ENCODE measurements around the gene TOM1L1. TPM values are rescaled to one million over a fixed set of nuclear protein-coding genes. Genes with fewer than 3 reads are reported as not detected.

TOM1L1 gene
- total and polyA plus RNA-seq, 7 donors, result 1.1 to 6.5 (median 4.0) TPM

GRCh38 chr17:54990118-54990517 lies 89.5 kb downstream of the TOM1L1 start:
- H3K4me1 ChIP-seq, result no peaks in the 10 kb centered on the region
- 94 to 99% (median 98%) methylated on average over 4 of the region's 4 CpGs for WGBS, 3 donors
- DNase-seq (no peak), ATAC-seq (no peak)
- H3K27ac ChIP-seq, result no peak overlapping the region
- intact Hi-C loops (cut with DNase I), result loop anchor here (5.0 kb wide), 3 partner anchors 307 to 522 kb away; partner anchors contain the start of gene SMIM36 (in 1 of the 2)
- H3K9me3 ChIP-seq, result no peaks in the 10 kb centered on the region
- H3K27me3 ChIP-seq (ENCODE audit: insufficient read depth in 3 of 3, low read length in 2 of 3), result no peaks in the 10 kb centered on the region
- no peak for TF ChIP-seq CTCF (IDR thresholded peaks at IDR 0.05)
- H3K36me3 ChIP-seq (ENCODE audit: insufficient read depth in 1 of 2, low read depth in 1 of 2), result peaks cover 0 to 13% of the 10 kb centered on the region in 2 donors
- no peak overlapping the region for H3K4me3 ChIP-seq

GRCh38 chr17:54991567-54991966 lies 90.9 kb downstream of the TOM1L1 start:
- DNase-seq (no peak), ATAC-seq (no peak)
- Histone ChIP-seq H3K27me3 (ENCODE audit: insufficient read depth in 3 of 3, low read length in 2 of 3) (no peaks in the 10 kb centered on the region), H3K4me3 (no peak overlapping the region), H3K4me1 (no peaks in the 10 kb centered on the region), H3K27ac (no peak overlapping the region), H3K36me3 (ENCODE audit: insufficient read depth in 1 of 2, low read depth in 1 of 2) (peaks cover 0 to 6% of the 10 kb centered on the region in 2 donors), H3K9me3 (no peaks in the 10 kb centered on the region)
- intact Hi-C loops (cut with DNase I), result loop anchor here (5.0 kb wide), 3 partner anchors 306 to 521 kb away; partner anchors contain the start of gene SMIM36 (in 1 of the 2)
- no peak for TF ChIP-seq CTCF (IDR thresholded peaks at IDR 0.05)
- 95 to 97% (median 97%) methylated on average over 1 of the region's 1 CpG for WGBS, 3 donors

GRCh38 chr17:54992797-54993639 lies 92.4 kb downstream of the TOM1L1 start:
- intact Hi-C loops (cut with DNase I), result loop anchor here (5.0 kb wide), 3 partner anchors 304 to 519 kb away; partner anchors contain the start of gene SMIM36 (in 1 of the 2)
- Histone ChIP-seq H3K27me3 (ENCODE audit: insufficient read depth in 3 of 3, low read length in 2 of 3) (no peaks in the 10 kb centered on the region), H3K9me3 (no peaks in the 10 kb centered on the region), H3K4me1 (no peaks in the 10 kb centered on the region), H3K4me3 (no peak overlapping the region), H3K27ac (no peak overlapping the region), H3K36me3 (ENCODE audit: insufficient read depth in 1 of 2, low read depth in 1 of 2) (no peaks in the 10 kb centered on the region)
- TF ChIP-seq CTCF (IDR thresholded peaks at IDR 0.05), result peak; percentile 72
- 87 to 89% (median 88%) methylated on average over 8 of the region's 8 CpGs for WGBS, 3 donors
- DNase-seq (no peak), ATAC-seq (peak in 3 of 4 donors; percentile 46 to 73 (median 66))

GRCh38 chr17:54996441-54996840 lies 95.8 kb downstream of the TOM1L1 start:
- ATAC-seq (no peak), DNase-seq (no peak)
- intact Hi-C loops (cut with DNase I), result no loop called here
- H3K9me3 ChIP-seq, result no peaks in the 10 kb centered on the region
- H3K36me3 ChIP-seq (ENCODE audit: insufficient read depth in 1 of 2, low read depth in 1 of 2), result peaks cover 0 to 12% of the 10 kb centered on the region in 2 donors
- H3K27ac ChIP-seq, result no peak overlapping the region
- H3K4me3 ChIP-seq, result no peak overlapping the region
- H3K27me3 ChIP-seq (ENCODE audit: insufficient read depth in 3 of 3, low read length in 2 of 3), result no peaks in the 10 kb centered on the region
- WGBS, 3 donors, result 93 to 96% (median 94%) methylated on average over 1 of the region's 1 CpG
- no peaks in the 10 kb centered on the region for H3K4me1 ChIP-seq
- no peak for TF ChIP-seq CTCF (IDR thresholded peaks at IDR 0.05)

All from psoas muscle (tissue), 8 donors.